ENCODE data around the gene ZNF407. TPM values are rescaled to one million over a fixed set of nuclear protein-coding genes. Genes with fewer than 3 reads are reported as not detected.

Gene ZNF407
- total and polyA plus RNA-seq, 4 donors: 2.8 to 34.9 (median 9.5) TPM

- DNase-seq (no peak), ATAC-seq (ENCODE audit: insufficient read depth, low FRiP score) (no peak)
- Histone ChIP-seq H3K27ac (ENCODE audit: low read depth in 1 of 2, low read length in 1 of 2) (no peak overlapping the region), H3K27me3 (ENCODE audit: control insufficient read depth in 3 of 3, insufficient read depth in 3 of 3, low read length in 2 of 3) (no peaks in the 10 kb centered on the region), H3K4me3 (no peak overlapping the region), H3K4me1 (ENCODE audit: control insufficient read depth in 5 of 5, insufficient read depth in 5 of 5, low read length in 5 of 5) (no peaks in the 10 kb centered on the region), H3K36me3 (ENCODE audit: control insufficient read depth in 4 of 4, insufficient read depth in 4 of 4, low read length in 4 of 4) (peaks cover 0 to 12% (median 3%) of the 10 kb centered on the region in 4 donors), H3K9me3 (ENCODE audit: control insufficient read depth in 4 of 4, insufficient read depth in 3 of 4, low read length in 3 of 4) (no peaks in the 10 kb centered on the region), H3K9ac (ENCODE audit: insufficient read depth in 1 of 2, low read length in 2 of 2) (no peak overlapping the region)
- TF ChIP-seq CTCF (IDR thresholded peaks at IDR 0.05; ENCODE audit: control extremely low read depth, extremely low read depth): no peak
- 95 to 98% methylated on average over 1 of the region's 1 CpG for WGBS, 2 donors
Observed at GRCh38 chr18:74682991-74683297, 85.3 kb downstream of the ZNF407 start.

GRCh38 chr18:74683573-74683972, 85.9 kb downstream of the ZNF407 start:
- ATAC-seq (ENCODE audit: insufficient read depth, low FRiP score) (no peak), DNase-seq (no peak)
- Histone ChIP-seq H3K27ac (ENCODE audit: low read depth in 1 of 2, low read length in 1 of 2) (no peak overlapping the region), H3K9me3 (ENCODE audit: control insufficient read depth in 4 of 4, insufficient read depth in 3 of 4, low read length in 3 of 4) (no peaks in the 10 kb centered on the region), H3K27me3 (ENCODE audit: control insufficient read depth in 3 of 3, insufficient read depth in 3 of 3, low read length in 2 of 3) (no peaks in the 10 kb centered on the region), H3K36me3 (ENCODE audit: control insufficient read depth in 4 of 4, insufficient read depth in 4 of 4, low read length in 4 of 4) (peaks cover 0 to 6% (median 3%) of the 10 kb centered on the region in 4 donors), H3K9ac (ENCODE audit: insufficient read depth in 1 of 2, low read length in 2 of 2) (no peak overlapping the region), H3K4me3 (no peak overlapping the region), H3K4me1 (ENCODE audit: control insufficient read depth in 5 of 5, insufficient read depth in 5 of 5, low read length in 5 of 5) (no peaks in the 10 kb centered on the region)
- TF ChIP-seq CTCF (IDR thresholded peaks at IDR 0.05; ENCODE audit: control extremely low read depth, extremely low read depth): no peak

- ATAC-seq (ENCODE audit: insufficient read depth, low FRiP score) (no peak), DNase-seq (no peak)
- no peak for TF ChIP-seq CTCF (IDR thresholded peaks at IDR 0.05; ENCODE audit: control extremely low read depth, extremely low read depth)
- WGBS, 2 donors: 60 to 72% methylated on average over 2 of the region's 2 CpGs
- no peak overlapping the region for H3K27ac ChIP-seq (ENCODE audit: low read depth in 1 of 2, low read length in 1 of 2)
- H3K4me3 ChIP-seq: no peak overlapping the region
- peaks cover 0 to 4% (median 0%) of the 10 kb centered on the region in 4 donors for H3K36me3 ChIP-seq (ENCODE audit: control insufficient read depth in 4 of 4, insufficient read depth in 4 of 4, low read length in 4 of 4)
- peaks cover 0 to 2% (median 0%) of the 10 kb centered on the region in 5 donors for H3K4me1 ChIP-seq (ENCODE audit: control insufficient read depth in 5 of 5, insufficient read depth in 5 of 5, low read length in 5 of 5)
- no peak overlapping the region for H3K9ac ChIP-seq (ENCODE audit: insufficient read depth in 1 of 2, low read length in 2 of 2)
- no peaks in the 10 kb centered on the region for H3K9me3 ChIP-seq (ENCODE audit: control insufficient read depth in 4 of 4, insufficient read depth in 3 of 4, low read length in 3 of 4)
- no peaks in the 10 kb centered on the region for H3K27me3 ChIP-seq (ENCODE audit: control insufficient read depth in 3 of 3, insufficient read depth in 3 of 3, low read length in 2 of 3)
Observed at GRCh38 chr18:74689251-74689650, 91.6 kb downstream of the ZNF407 start.

- Histone ChIP-seq H3K4me3 (no peak overlapping the region), H3K27me3 (ENCODE audit: control insufficient read depth in 3 of 3, insufficient read depth in 3 of 3, low read length in 2 of 3) (no peaks in the 10 kb centered on the region), H3K9me3 (ENCODE audit: control insufficient read depth in 4 of 4, insufficient read depth in 3 of 4, low read length in 3 of 4) (no peaks in the 10 kb centered on the region), H3K36me3 (ENCODE audit: control insufficient read depth in 4 of 4, insufficient read depth in 4 of 4, low read length in 4 of 4) (no peaks in the 10 kb centered on the region), H3K27ac (ENCODE audit: low read depth in 1 of 2, low read length in 1 of 2) (no peak overlapping the region), H3K9ac (ENCODE audit: insufficient read depth in 1 of 2, low read length in 2 of 2) (no peak overlapping the region), H3K4me1 (ENCODE audit: control insufficient read depth in 5 of 5, insufficient read depth in 5 of 5, low read length in 5 of 5) (peaks cover 0 to 8% (median 0%) of the 10 kb centered on the region in 5 donors)
- 82 to 88% methylated on average over 9 of the region's 9 CpGs for WGBS, 2 donors
- no peak for TF ChIP-seq CTCF (IDR thresholded peaks at IDR 0.05; ENCODE audit: control extremely low read depth, extremely low read depth)
- DNase-seq (no peak), ATAC-seq (ENCODE audit: insufficient read depth, low FRiP score) (no peak)
Observed at GRCh38 chr18:74692367-74693013, 94.8 kb downstream of the ZNF407 start.
